ENCODE data around the gene CYP4A22. TPM values are rescaled to one million over a fixed set of nuclear protein-coding genes. Genes with fewer than 3 reads are reported as not detected.
"Not testable (repeated sequence)": the region's sequence is repeated elsewhere in the genome, so short reads cannot be mapped to it uniquely, and the experiment has no call there.

Gene CYP4A22
- total RNA-seq, 2 experiments from 2014 or later: not detected

DNA sequence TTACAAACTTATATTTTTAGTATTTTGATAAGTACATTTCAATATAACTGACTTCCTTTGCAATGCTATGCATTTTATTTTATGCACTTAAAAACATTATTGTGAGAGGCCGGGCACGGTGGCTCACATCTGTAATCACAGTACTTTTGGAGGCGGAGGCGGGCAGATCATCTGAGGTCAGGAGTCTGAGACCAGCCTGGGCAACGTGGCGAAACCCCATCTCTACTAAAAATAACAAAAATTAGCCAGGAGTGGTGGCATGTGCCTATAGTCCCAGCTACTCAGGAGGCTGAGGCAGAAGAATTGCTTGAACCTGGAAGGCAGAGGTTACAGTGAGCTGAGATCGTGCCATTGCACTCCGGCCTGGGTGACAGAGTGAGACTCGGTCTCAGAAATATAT lies 58.7 kb downstream of the CYP4A22 start:
- CTCF ChIA-PET: not testable (repeated sequence)

DNA sequence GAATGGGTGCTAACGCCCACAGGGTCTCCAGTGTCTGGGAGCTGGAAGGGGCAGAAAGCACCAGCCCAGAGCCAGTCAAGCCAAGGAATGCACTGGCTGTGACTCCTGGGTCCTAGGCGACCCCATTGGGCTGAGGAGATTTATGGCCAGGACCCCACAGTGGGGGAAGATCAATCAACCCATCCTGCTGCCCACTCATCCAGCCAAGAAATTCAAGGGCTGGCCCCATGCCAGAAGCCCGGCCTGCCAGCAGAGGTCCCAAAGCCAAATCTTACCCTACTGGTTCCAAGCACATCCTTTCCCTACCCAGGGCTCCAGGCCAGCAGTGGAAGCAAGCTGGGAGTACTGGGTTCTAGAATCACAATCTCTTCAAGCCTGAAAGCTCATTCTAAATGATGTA lies 59.4 kb downstream of the CYP4A22 start:
- ChIA-PET CTCF (no interaction called here), POLR2A (no interaction called here)

More for the DNA sequence above, 58.7 kb downstream of the CYP4A22 start:
- POLR2A ChIA-PET: not testable (repeated sequence)

DNA sequence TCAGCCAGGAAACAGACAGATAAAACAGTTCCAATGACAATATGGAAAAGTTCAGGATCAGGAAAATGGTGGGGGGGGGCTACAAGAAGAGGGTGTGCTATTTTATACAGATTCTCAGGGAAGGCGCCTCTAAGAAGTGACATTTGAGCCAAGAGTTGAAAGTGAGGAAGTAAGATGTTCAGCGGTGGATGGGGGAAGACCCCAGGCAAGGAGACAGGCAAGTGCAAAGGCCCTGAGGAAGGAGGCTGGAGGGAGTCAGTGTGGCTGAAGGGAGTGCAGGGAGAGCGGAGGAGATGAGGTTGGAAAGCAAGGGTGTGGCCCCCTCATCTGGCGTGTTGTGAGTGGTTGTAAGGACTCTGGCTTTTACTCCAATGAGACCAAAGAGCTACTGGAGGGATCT lies 61.0 kb downstream of the CYP4A22 start:
- CTCF ChIA-PET: no interaction called here
- POLR2A ChIA-PET: no interaction called here

Other genes with a start within 250 kb of the CYP4A22 start
- not detected for gene CYP4A11, start 196.0 kb upstream of the CYP4A22 start, total RNA-seq
- gene CYP4X1, start 113.8 kb upstream of the CYP4A22 start, total RNA-seq: not detected
- gene CYP4Z1, start 70.2 kb upstream of the CYP4A22 start, total RNA-seq: not detected
- gene PDZK1IP1, start 52.6 kb downstream of the CYP4A22 start, total RNA-seq: not detected
- gene TAL1, start 94.8 kb downstream of the CYP4A22 start, total RNA-seq: not detected
- 10 to 100 TPM; 21.9 to 22.2 TPM for gene STIL, start 176.7 kb downstream of the CYP4A22 start, total RNA-seq
- gene CMPK1, start 196.3 kb downstream of the CYP4A22 start, total RNA-seq: 100 to 1,000 TPM; 121 to 123 TPM

Measured in activated CD8-positive, alpha-beta memory T cell treated with anti-CD3 and anti-CD28 coated beads for 36 hours (primary cell).